GOT3 (cell line): ENCODE measurements around the gene NAPB.
"Not testable (repeated sequence)": the region's sequence is repeated elsewhere in the genome, so short reads cannot be mapped to it uniquely, and the experiment has no call there.

ENCODE experiments used
- DNase-seq: peaks from one replicate; lab custom pipeline; 2025; ENCODE audit warnings: mixed read lengths; lab: John Stamatoyannopoulos, UW

Gene NAPB

GRCh38 chr20:23420943-23421931 lies at the start of gene NAPB:
NAPB (minus strand) TSS chr20:23421488; CDS start chr20:23421402, 86 bp downstream.
- DNase-seq: peak; percentile 85

- not testable (repeated sequence) for DNase-seq
Observed at GRCh38 chr20:23466961-23467360, 45.7 kb upstream of the NAPB start.

- DNase-seq: no peak
Observed at GRCh38 chr20:23461180-23461579, 39.9 kb upstream of the NAPB start.

- DNase-seq: no peak
Observed at GRCh38 chr20:23459461-23460150, 38.3 kb upstream of the NAPB start.

- no peak for DNase-seq
Observed at GRCh38 chr20:23456873-23457272, 35.6 kb upstream of the NAPB start.

GRCh38 chr20:23456409-23456808 lies 35.1 kb upstream of the NAPB start:
- no peak for DNase-seq

- no peak for DNase-seq
Observed at GRCh38 chr20:23455639-23456038, 34.4 kb upstream of the NAPB start.

- no peak for DNase-seq
Observed at GRCh38 chr20:23454816-23455215, 33.5 kb upstream of the NAPB start.

- DNase-seq: no peak
Observed at GRCh38 chr20:23453549-23454543, 32.6 kb upstream of the NAPB start.

- DNase-seq: no peak
Observed at GRCh38 chr20:23452776-23453175, 31.5 kb upstream of the NAPB start, which contains the start of gene CST11. CST11 (minus strand) TSS chr20:23452876; CDS start chr20:23452811, 65 bp downstream.

- DNase-seq: no peak
Observed at GRCh38 chr20:23451956-23452487, 30.7 kb upstream of the NAPB start.

- no peak for DNase-seq
Observed at GRCh38 chr20:23450877-23451276, 29.6 kb upstream of the NAPB start.

GRCh38 chr20:23449421-23449820 lies 28.1 kb upstream of the NAPB start:
- no peak for DNase-seq

GRCh38 chr20:23448167-23448566 lies 26.9 kb upstream of the NAPB start:
- no peak for DNase-seq

- no peak for DNase-seq
Observed at GRCh38 chr20:23446505-23446904, 25.2 kb upstream of the NAPB start.

- no peak for DNase-seq
Observed at GRCh38 chr20:23445596-23446217, 24.4 kb upstream of the NAPB start.

- no peak for DNase-seq
Observed at GRCh38 chr20:23444859-23445258, 23.6 kb upstream of the NAPB start.

GRCh38 chr20:23442436-23442835 lies 21.1 kb upstream of the NAPB start:
- DNase-seq: no peak

GRCh38 chr20:23441850-23442313 lies 20.6 kb upstream of the NAPB start:
- DNase-seq: peak; percentile 33

- no peak for DNase-seq
Observed at GRCh38 chr20:23440004-23440403, 18.7 kb upstream of the NAPB start.

GRCh38 chr20:23438661-23439060 lies 17.4 kb upstream of the NAPB start:
- DNase-seq: no peak
